A549 (cell line): ENCODE results near the gene SLC2A10. TPM values are rescaled to one million over a fixed set of nuclear protein-coding genes. Genes with fewer than 3 reads are reported as not detected.

Experiments used
- ATAC-seq, 2 experiments: fragments of 200-7000 bp in 1 of 2; fragments of >200 bp in 1 of 2; cut with Nextera tagmentation in 1 of 2; cut with Tn5 transposase in 1 of 2; 3 replicates each; pipeline versions ENCODE4 v1.8.0 to v1.9.1; 2018 to 2020; ENCODE audit warnings: mild to moderate bottlenecking in 1 of 2, moderate library complexity in 1 of 2
- CTCF ChIA-PET: fragments of 300-600 bp; sonication (Branson Sonifier 250); formaldehyde crosslinking; extraction: SDS; loops from one replicate; lab custom pipeline; 2021; ENCODE audit warnings: antibody characterized with exemption, inconsistent platforms; lab: Yijun Ruan, JAX
- POLR2A ChIA-PET: fragments of 350-600 bp; formaldehyde crosslinking; extraction: SDS; loops from one replicate; lab custom pipeline; 2021; ENCODE audit warnings: antibody characterized with exemption, inconsistent platforms; lab: Yijun Ruan, JAX
- DNase-seq, 2 experiments: peaks; one replicate each; pipeline versions ENCODE4 v3.0.0 to v3.0.0-alpha.2; 2011 to 2016; ENCODE audit warnings: low read depth in 1 of 2, low spot score in 1 of 2
- FAIRE-seq: peaks from 2 replicates; lab custom pipeline; 2011; peaks lifted over from hg19 to GRCh38; lab: Jason Lieb, UNC
- H3K27ac ChIP-seq, 2 experiments: fragments of >200 bp; sonication (Bioruptor Twin); formaldehyde crosslinking; 3 replicates each; pipeline ENCODE4 v1.5.1; 2016 to 2017
- H3K4me1 ChIP-seq: fragments of >200 bp; sonication (Bioruptor Twin); formaldehyde crosslinking; 3 replicates; pipeline ENCODE4 v1.6.1; 2016
- H3K4me2 ChIP-seq: fragments of >200 bp; sonication (Bioruptor Twin); formaldehyde crosslinking; 3 replicates; pipeline ENCODE4 v1.6.1; 2016
- H3K4me3 ChIP-seq: fragments of >200 bp; sonication (Bioruptor Twin); formaldehyde crosslinking; 3 replicates; pipeline ENCODE4 v1.5.1; 2016
- H3K9me3 ChIP-seq: fragments of >200 bp; sonication (Bioruptor Twin); formaldehyde crosslinking; 3 replicates; pipeline ENCODE4 v1.6.1; 2016
- ATOH8 ChIP-seq: fragments of 250-450 bp; sonication (Bioruptor Pico); IDR thresholded peaks from 2 replicates; pipeline ENCODE4 v1.5.0; 2020; ENCODE audit warnings: low read depth, mild to moderate bottlenecking, moderate library complexity
- BCL3 ChIP-seq: fragments of >200 bp; sonication (Bioruptor Twin); formaldehyde crosslinking; IDR thresholded peaks from 3 replicates; pipeline ENCODE4 v1.6.1; 2016
- CBX8 ChIP-seq: fragments of 200-600 bp; sonication (generic); IDR thresholded peaks from 2 replicates; pipeline ENCODE4 v1.6.1; 2016
- CEBPB ChIP-seq, 2 experiments: fragments of >200 bp in 1 of 2; sonication (Bioruptor Twin) in 1 of 2; formaldehyde crosslinking in 1 of 2; IDR thresholded peaks; 2 replicates each; pipeline ENCODE4 v1.6.1; 2012 to 2016
- ESRRA ChIP-seq: fragments of 150-350 bp; IDR thresholded peaks from 2 replicates; pipeline ENCODE4 v1.6.1; 2014; ENCODE audit warnings: mild to moderate bottlenecking, low read length, borderline replicate concordance
- FOSL2 ChIP-seq, 2 experiments: fragments of 450-650 bp in 1 of 2; fragments of >200 bp in 1 of 2; sonication (Bioruptor Twin) in 1 of 2; formaldehyde crosslinking; IDR thresholded peaks; 2 replicates each; pipeline versions ENCODE4 v1.5.0 to v1.6.1; 2016 to 2020; ENCODE audit warnings: mild to moderate bottlenecking in 1 of 2, moderate library complexity in 1 of 2
- FOXS1 ChIP-seq: fragments of 250-450 bp; sonication (Bioruptor Pico); IDR thresholded peaks from 2 replicates; pipeline ENCODE4 v1.5.0; 2020; ENCODE audit warnings: mild to moderate bottlenecking, moderate library complexity
- HDAC2 ChIP-seq: fragments of 200-600 bp; sonication (generic); IDR thresholded peaks from 2 replicates; pipeline ENCODE4 v1.6.1; 2016
- HOXA7 ChIP-seq: fragments of 250-450 bp; sonication (Bioruptor Pico); IDR thresholded peaks from 2 replicates; pipeline ENCODE4 v1.5.0; 2020; ENCODE audit warnings: mild to moderate bottlenecking, moderate library complexity
- HOXB13 ChIP-seq: fragments of 250-450 bp; sonication (Bioruptor Pico); IDR thresholded peaks from 2 replicates; pipeline ENCODE4 v1.5.0; 2020; ENCODE audit warnings: low read depth, mild to moderate bottlenecking, moderate library complexity
- HOXB5 ChIP-seq: fragments of 250-450 bp; sonication (Bioruptor Pico); IDR thresholded peaks from 2 replicates; pipeline ENCODE4 v1.5.0; 2020; ENCODE audit warnings: mild to moderate bottlenecking, moderate library complexity
- JUN ChIP-seq, 2 experiments: fragments of >200 bp; sonication (Bioruptor Twin); formaldehyde crosslinking; IDR thresholded peaks; 2 replicates in 1 of 2; 3 replicates in 1 of 2; pipeline ENCODE4 v1.6.1; 2016 to 2017
- JUNB ChIP-seq: fragments of >200 bp; sonication (Bioruptor Twin); formaldehyde crosslinking; IDR thresholded peaks from 2 replicates; pipeline ENCODE4 v1.6.1; 2016
- KDM1A ChIP-seq: fragments of 200-600 bp; sonication (generic); IDR thresholded peaks from 2 replicates; pipeline ENCODE4 v1.6.1; 2016; ENCODE audit warnings: low read depth, mild to moderate bottlenecking
- KDM5A ChIP-seq: fragments of 200-600 bp; sonication (generic); IDR thresholded peaks from 2 replicates; pipeline ENCODE4 v1.6.1; 2016; ENCODE audit warnings: antibody characterized with exemption, mild to moderate bottlenecking
- RARB ChIP-seq: fragments of 250-450 bp; sonication (Bioruptor Pico); IDR thresholded peaks from 2 replicates; pipeline ENCODE4 v1.8.0; 2021; ENCODE audit warnings: mild to moderate bottlenecking, moderate library complexity
- RCOR1 ChIP-seq: fragments of 150-350 bp; IDR thresholded peaks from 2 replicates; pipeline ENCODE4 v1.6.1; 2014; ENCODE audit warnings: antibody characterized with exemption, low read length, low read depth
- RNF2 ChIP-seq: fragments of 200-600 bp; sonication (generic); IDR thresholded peaks from 2 replicates; pipeline ENCODE4 v1.6.1; 2016; ENCODE audit warnings: low read depth, mild to moderate bottlenecking, antibody characterized with exemption, moderate library complexity, borderline replicate concordance
- TFCP2L1 ChIP-seq: fragments of 250-450 bp; sonication (Bioruptor Pico); IDR thresholded peaks from 2 replicates; pipeline ENCODE4 v1.5.0; 2021; ENCODE audit warnings: mild to moderate bottlenecking
- USF2 ChIP-seq: fragments of 450-650 bp; IDR thresholded peaks from 2 replicates; pipeline ENCODE4 v1.6.1; 2014; ENCODE audit warnings: antibody characterized with exemption
- ZFP36 ChIP-seq: fragments of 450-650 bp; IDR thresholded peaks from 2 replicates; pipeline ENCODE4 v1.6.1; 2014; ENCODE audit warnings: borderline replicate concordance; ENCODE audit not compliant: partially characterized antibody
- ZSCAN20 ChIP-seq: fragments of 250-450 bp; sonication (Bioruptor Pico); IDR thresholded peaks from 2 replicates; pipeline ENCODE4 v1.8.0; 2022; ENCODE audit warnings: mild to moderate bottlenecking, moderate library complexity
- WGBS: methylation state at CpG from one replicate; pipeline ENCODE4 v1.1.6; 2017; ENCODE audit errors: missing lambda C conversion rate; 5-methylcytosine and 5-hydroxymethylcytosine counted together
- polyA plus RNA-seq, 4 experiments: library from polyadenylated mRNA; depleted of rRNA in 3 of 4; stranded (reverse); fragments of >200 nt; fragmentation: RNase III in 1 of 4; extraction: RNeasy Plus Mini Kit Qiagen cat#74134 plus additional on column Dnase treatment in 1 of 4; gene quantifications; 2 replicates in 3 of 4; 3 replicates in 1 of 4; pipeline ENCODE4 v1.2.3, GENCODE V29; 2011 to 2017
- TF ChIP-seq, protein P1 (sequence below): IDR thresholded peaks from 2 replicates; pipeline ENCODE4 v1.6.1; 2012
- TF ChIP-seq, protein P2 (sequence below): fragments of 200-600 bp; sonication (generic); IDR thresholded peaks from 2 replicates; pipeline ENCODE4 v1.6.1; 2016; ENCODE audit warnings: antibody characterized with exemption, mild to moderate bottlenecking, moderate library complexity
- TF ChIP-seq, protein P3 (sequence below): fragments of >200 bp; sonication (Bioruptor Twin); formaldehyde crosslinking; IDR thresholded peaks from 3 replicates; pipeline ENCODE4 v1.5.1; 2016
- TF ChIP-seq, protein P4 (sequence below): fragments of 250-450 bp; sonication (Bioruptor Pico); IDR thresholded peaks from 2 replicates; pipeline ENCODE4 v1.5.0; 2021; ENCODE audit warnings: mild to moderate bottlenecking, moderate library complexity, borderline replicate concordance

SLC2A10 gene
- polyA plus RNA-seq, 2 of the 4 experiments (the other 2 are of a cell fraction): 0.01 TPM; not detected in 1

- FAIRE-seq (no peak), DNase-seq (no peak)
- Histone ChIP-seq H3K4me2 (no peak overlapping the region), H3K9me3 (peaks cover 22% of the 10 kb centered on the region; the same call in 2 of the 3 replicates), H3K4me1 (no peaks in the 10 kb centered on the region)
- POLR2A ChIA-PET: no interaction called here
- TF ChIP-seq RCOR1: no peak
- TF ChIP-seq, protein P1, sequence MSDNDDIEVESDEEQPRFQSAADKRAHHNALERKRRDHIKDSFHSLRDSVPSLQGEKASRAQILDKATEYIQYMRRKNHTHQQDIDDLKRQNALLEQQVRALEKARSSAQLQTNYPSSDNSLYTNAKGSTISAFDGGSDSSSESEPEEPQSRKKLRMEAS: no peak
- TF ChIP-seq ESRRA: no peak
- TF ChIP-seq, all 56 proteins: peak for 0
- no peak overlapping the region for H3K27ac ChIP-seq
- WGBS: 34% methylated on average over 3 of the region's 3 CpGs
- no peak for ATAC-seq
- no peak overlapping the region for H3K4me3 ChIP-seq
- CTCF ChIA-PET: interaction anchor here (0.6 to 1.4 kb wide), 4 partner anchors 9 to 138 kb away, joined by 4 to 5 read pairs (median 4); no protein-coding TSS in a partner anchor
Observed at GRCh38 chr20:46663531-46663930, 45.9 kb upstream of the SLC2A10 start.

- POLR2A ChIA-PET: no interaction called here
Observed at GRCh38 chr20:46665602-46666001, 43.8 kb upstream of the SLC2A10 start.

DNA sequence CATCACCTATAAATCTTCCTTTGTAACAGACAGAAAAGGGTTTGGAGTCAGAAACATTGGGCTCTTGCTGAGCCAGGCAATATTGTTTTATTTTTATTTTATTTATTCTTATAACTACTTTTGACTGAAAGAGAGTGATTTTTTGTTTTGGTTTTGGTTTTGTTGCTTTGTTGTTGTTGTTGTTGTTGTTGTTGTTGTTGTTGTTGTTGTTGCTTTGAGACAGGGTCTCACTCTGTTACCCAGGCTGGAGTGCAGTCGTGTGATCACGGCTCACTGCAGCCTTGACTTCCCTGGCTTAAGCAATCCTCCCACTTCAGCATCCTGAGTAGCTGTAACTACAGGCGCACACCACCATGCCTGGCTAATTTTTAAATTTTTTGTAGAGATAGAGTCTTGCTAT is 43.1 kb upstream of the SLC2A10 start:
- DNase-seq: no peak
- CTCF ChIA-PET: interaction anchor here (0.7 to 4.1 kb wide), 2 partner anchors 15 to 1335 kb away, joined by 3 to 22 read pairs; no protein-coding TSS in a partner anchor
- no peaks in the 10 kb centered on the region for H3K4me1 ChIP-seq
- no peak overlapping the region for H3K4me3 ChIP-seq
- no peak overlapping the region for H3K27ac ChIP-seq
- FAIRE-seq: no peak
- ATAC-seq: no peak
- H3K9me3 ChIP-seq: peaks cover 15% of the 10 kb centered on the region; the same call in 2 of the 3 replicates
- 73% methylated on average over 3 of the region's 3 CpGs for WGBS
- no peak overlapping the region for H3K4me2 ChIP-seq
- TF ChIP-seq JUN (IDR thresholded peaks at IDR 0.05) (no peak), ATOH8 (CRISPR knock-in tag) (no peak), TFCP2L1 (CRISPR knock-in tag) (no peak), RARB (CRISPR knock-in tag) (no peak), RNF2 (no peak), ZSCAN20 (CRISPR knock-in tag) (no peak), KDM5A (no peak), HDAC2 (no peak), BCL3 (no peak), CEBPB (IDR thresholded peaks at IDR 0.05) (no peak)
- TF ChIP-seq, protein P2, sequence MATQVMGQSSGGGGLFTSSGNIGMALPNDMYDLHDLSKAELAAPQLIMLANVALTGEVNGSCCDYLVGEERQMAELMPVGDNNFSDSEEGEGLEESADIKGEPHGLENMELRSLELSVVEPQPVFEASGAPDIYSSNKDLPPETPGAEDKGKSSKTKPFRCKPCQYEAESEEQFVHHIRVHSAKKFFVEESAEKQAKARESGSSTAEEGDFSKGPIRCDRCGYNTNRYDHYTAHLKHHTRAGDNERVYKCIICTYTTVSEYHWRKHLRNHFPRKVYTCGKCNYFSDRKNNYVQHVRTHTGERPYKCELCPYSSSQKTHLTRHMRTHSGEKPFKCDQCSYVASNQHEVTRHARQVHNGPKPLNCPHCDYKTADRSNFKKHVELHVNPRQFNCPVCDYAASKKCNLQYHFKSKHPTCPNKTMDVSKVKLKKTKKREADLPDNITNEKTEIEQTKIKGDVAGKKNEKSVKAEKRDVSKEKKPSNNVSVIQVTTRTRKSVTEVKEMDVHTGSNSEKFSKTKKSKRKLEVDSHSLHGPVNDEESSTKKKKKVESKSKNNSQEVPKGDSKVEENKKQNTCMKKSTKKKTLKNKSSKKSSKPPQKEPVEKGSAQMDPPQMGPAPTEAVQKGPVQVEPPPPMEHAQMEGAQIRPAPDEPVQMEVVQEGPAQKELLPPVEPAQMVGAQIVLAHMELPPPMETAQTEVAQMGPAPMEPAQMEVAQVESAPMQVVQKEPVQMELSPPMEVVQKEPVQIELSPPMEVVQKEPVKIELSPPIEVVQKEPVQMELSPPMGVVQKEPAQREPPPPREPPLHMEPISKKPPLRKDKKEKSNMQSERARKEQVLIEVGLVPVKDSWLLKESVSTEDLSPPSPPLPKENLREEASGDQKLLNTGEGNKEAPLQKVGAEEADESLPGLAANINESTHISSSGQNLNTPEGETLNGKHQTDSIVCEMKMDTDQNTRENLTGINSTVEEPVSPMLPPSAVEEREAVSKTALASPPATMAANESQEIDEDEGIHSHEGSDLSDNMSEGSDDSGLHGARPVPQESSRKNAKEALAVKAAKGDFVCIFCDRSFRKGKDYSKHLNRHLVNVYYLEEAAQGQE: no peak
- TF ChIP-seq, protein P3, sequence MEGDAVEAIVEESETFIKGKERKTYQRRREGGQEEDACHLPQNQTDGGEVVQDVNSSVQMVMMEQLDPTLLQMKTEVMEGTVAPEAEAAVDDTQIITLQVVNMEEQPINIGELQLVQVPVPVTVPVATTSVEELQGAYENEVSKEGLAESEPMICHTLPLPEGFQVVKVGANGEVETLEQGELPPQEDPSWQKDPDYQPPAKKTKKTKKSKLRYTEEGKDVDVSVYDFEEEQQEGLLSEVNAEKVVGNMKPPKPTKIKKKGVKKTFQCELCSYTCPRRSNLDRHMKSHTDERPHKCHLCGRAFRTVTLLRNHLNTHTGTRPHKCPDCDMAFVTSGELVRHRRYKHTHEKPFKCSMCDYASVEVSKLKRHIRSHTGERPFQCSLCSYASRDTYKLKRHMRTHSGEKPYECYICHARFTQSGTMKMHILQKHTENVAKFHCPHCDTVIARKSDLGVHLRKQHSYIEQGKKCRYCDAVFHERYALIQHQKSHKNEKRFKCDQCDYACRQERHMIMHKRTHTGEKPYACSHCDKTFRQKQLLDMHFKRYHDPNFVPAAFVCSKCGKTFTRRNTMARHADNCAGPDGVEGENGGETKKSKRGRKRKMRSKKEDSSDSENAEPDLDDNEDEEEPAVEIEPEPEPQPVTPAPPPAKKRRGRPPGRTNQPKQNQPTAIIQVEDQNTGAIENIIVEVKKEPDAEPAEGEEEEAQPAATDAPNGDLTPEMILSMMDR: no peak
- POLR2A ChIA-PET: no interaction called here

More at GRCh38 chr20:46665602-46666001, 43.8 kb upstream of the SLC2A10 start:
- no peaks in the 10 kb centered on the region for H3K4me1 ChIP-seq
- H3K27ac ChIP-seq: no peak overlapping the region
- H3K4me2 ChIP-seq: no peak overlapping the region
- peaks cover 18% of the 10 kb centered on the region; the same call in 2 of the 3 replicates for H3K9me3 ChIP-seq
- TF ChIP-seq KDM1A: no peak
- TF ChIP-seq USF2: no peak
- TF ChIP-seq CBX8: no peak
- no peak for TF ChIP-seq RNF2
- no peak for TF ChIP-seq HOXA7
- no peak for TF ChIP-seq JUN (IDR thresholded peaks at IDR 0.05)
- no peak for TF ChIP-seq HOXB5 (CRISPR knock-in tag)
- no peak for TF ChIP-seq KDM5A
- no peak for TF ChIP-seq FOSL2 (IDR thresholded peaks at IDR 0.05)
- TF ChIP-seq FOSL2 (CRISPR knock-in tag; IDR thresholded peaks at IDR 0.05): no peak
- TF ChIP-seq JUNB: no peak
- TF ChIP-seq FOXS1 (CRISPR knock-in tag): no peak
- no peak for TF ChIP-seq ZFP36
- TF ChIP-seq, protein P4, sequence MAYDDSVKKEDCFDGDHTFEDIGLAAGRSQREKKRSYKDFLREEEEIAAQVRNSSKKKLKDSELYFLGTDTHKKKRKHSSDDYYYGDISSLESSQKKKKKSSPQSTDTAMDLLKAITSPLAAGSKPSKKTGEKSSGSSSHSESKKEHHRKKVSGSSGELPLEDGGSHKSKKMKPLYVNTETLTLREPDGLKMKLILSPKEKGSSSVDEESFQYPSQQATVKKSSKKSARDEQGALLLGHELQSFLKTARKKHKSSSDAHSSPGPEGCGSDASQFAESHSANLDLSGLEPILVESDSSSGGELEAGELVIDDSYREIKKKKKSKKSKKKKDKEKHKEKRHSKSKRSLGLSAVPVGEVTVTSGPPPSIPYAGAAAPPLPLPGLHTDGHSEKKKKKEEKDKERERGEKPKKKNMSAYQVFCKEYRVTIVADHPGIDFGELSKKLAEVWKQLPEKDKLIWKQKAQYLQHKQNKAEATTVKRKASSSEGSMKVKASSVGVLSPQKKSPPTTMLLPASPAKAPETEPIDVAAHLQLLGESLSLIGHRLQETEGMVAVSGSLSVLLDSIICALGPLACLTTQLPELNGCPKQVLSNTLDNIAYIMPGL (CRISPR knock-in tag): no peak
- no peak for TF ChIP-seq HOXB13 (CRISPR knock-in tag)
- CTCF ChIA-PET: no interaction called here
- WGBS: 7% methylated on average over 3 of the region's 3 CpGs
- FAIRE-seq (no peak), ATAC-seq (no peak), DNase-seq (no peak)
- H3K4me3 ChIP-seq: no peak overlapping the region
